ENCODE data around the gene VTI1A.
"Not testable (repeated sequence)": the region's sequence is repeated elsewhere in the genome, so short reads cannot be mapped to it uniquely, and the experiment has no call there.

Gene VTI1A

GRCh38 chr10:112460366-112460765 is 13.4 kb downstream of the VTI1A start:
- POLR2A ChIA-PET = no interaction called here
- Histone ChIP-seq H3K27ac (ENCODE audit: extremely low read depth, low read depth, low read length) (no peak overlapping the region), H3K36me3 (ENCODE audit: control insufficient read depth in 2 of 2, insufficient read depth in 1 of 2, low read length in 2 of 2) (peaks cover 16 to 19% of the 10 kb centered on the region in 2 experiments), H3K9me3 (ENCODE audit: control insufficient read depth, insufficient read depth, low read depth, low read length) (no peaks in the 10 kb centered on the region), H3K4me3 (ENCODE audit: low read depth, low read length) (no peak overlapping the region), H3K4me1 (ENCODE audit: control insufficient read depth, insufficient read depth, low read length) (no peaks in the 10 kb centered on the region)
- CTCF ChIA-PET = interaction anchor here (0.8 to 2.1 kb wide), 3 partner anchors 10 to 25 kb away, joined by 3 to 9 read pairs (median 4); no protein-coding TSS in a partner anchor
- TF ChIP-seq ZSCAN30 (tag by site-specific recombination; IDR thresholded peaks at IDR 0.05) = no peak
- TF ChIP-seq MZF1 (tag by site-specific recombination; IDR thresholded peaks at IDR 0.05; ENCODE audit: borderline replicate concordance) = no peak
- TF ChIP-seq MEIS1 (CRISPR knock-in tag; IDR thresholded peaks at IDR 0.05; ENCODE audit: borderline replicate concordance) = no peak
- TF ChIP-seq ZNF404 (tag by site-specific recombination; IDR thresholded peaks at IDR 0.05) = no peak
- TF ChIP-seq ZNF529 (tag by site-specific recombination; IDR thresholded peaks at IDR 0.05; ENCODE audit: insufficient replicate concordance) = no peak
- no peak for TF ChIP-seq YY1 (tag by site-specific recombination; IDR thresholded peaks at IDR 0.05)
- TF ChIP-seq ZBTB1 (tag by site-specific recombination; IDR thresholded peaks at IDR 0.05) = no peak
- no peak for TF ChIP-seq ZNF292 (tag by site-specific recombination; IDR thresholded peaks at IDR 0.05; ENCODE audit: borderline replicate concordance, low read depth)
- no peak for TF ChIP-seq GLIS2 (tag by site-specific recombination; IDR thresholded peaks at IDR 0.05)
- no peak for TF ChIP-seq KLF16 (tag by site-specific recombination; IDR thresholded peaks at IDR 0.05)
- no peak for TF ChIP-seq ZSCAN16 (tag by site-specific recombination; IDR thresholded peaks at IDR 0.05)
- no peak for TF ChIP-seq KLF7 (tag by site-specific recombination; IDR thresholded peaks at IDR 0.05; ENCODE audit: borderline replicate concordance)
- no peak for TF ChIP-seq ZNF26 (tag by site-specific recombination; IDR thresholded peaks at IDR 0.05)
- TF ChIP-seq, protein P1, sequence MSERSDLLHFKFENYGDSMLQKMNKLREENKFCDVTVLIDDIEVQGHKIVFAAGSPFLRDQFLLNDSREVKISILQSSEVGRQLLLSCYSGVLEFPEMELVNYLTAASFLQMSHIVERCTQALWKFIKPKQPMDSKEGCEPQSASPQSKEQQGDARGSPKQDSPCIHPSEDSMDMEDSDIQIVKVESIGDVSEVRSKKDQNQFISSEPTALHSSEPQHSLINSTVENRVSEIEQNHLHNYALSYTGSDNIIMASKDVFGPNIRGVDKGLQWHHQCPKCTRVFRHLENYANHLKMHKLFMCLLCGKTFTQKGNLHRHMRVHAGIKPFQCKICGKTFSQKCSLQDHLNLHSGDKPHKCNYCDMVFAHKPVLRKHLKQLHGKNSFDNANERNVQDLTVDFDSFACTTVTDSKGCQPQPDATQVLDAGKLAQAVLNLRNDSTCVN (tag by site-specific recombination; optimal IDR thresholded peaks at IDR 0.05) = no peak

GRCh38 chr10:112461029-112461887 is 14.2 kb downstream of the VTI1A start:
- Histone ChIP-seq H3K4me1 (ENCODE audit: control insufficient read depth, insufficient read depth, low read length) (no peaks in the 10 kb centered on the region), H3K4me3 (ENCODE audit: low read depth, low read length) (no peak overlapping the region), H3K36me3 (ENCODE audit: control insufficient read depth in 2 of 2, insufficient read depth in 1 of 2, low read length in 2 of 2) (peaks cover 16 to 23% of the 10 kb centered on the region in 2 experiments), H3K9me3 (ENCODE audit: control insufficient read depth, insufficient read depth, low read depth, low read length) (no peaks in the 10 kb centered on the region), H3K27ac (ENCODE audit: extremely low read depth, low read depth, low read length) (no peak overlapping the region)
- TF ChIP-seq SETDB1 (IDR thresholded peaks at IDR 0.05; ENCODE audit: insufficient read length, low read length) = peak; percentile 69
- no peak for TF ChIP-seq ZNF677 (tag by site-specific recombination; IDR thresholded peaks at IDR 0.05)
- TF ChIP-seq ZNF660 (tag by site-specific recombination; IDR thresholded peaks at IDR 0.05) = 0 out of 2 replicates have a peak, but pooled peaks have one; percentile 18
- peak; percentile 14; the same call in 1 of the 2 replicates for TF ChIP-seq SP3 (tag by site-specific recombination; IDR thresholded peaks at IDR 0.05)
- TF ChIP-seq ZNF571 (tag by site-specific recombination; IDR thresholded peaks at IDR 0.05) = no peak
- peak; percentile 39; the same call in 1 of the 2 replicates for TF ChIP-seq ZNF366 (tag by site-specific recombination; conservative IDR thresholded peaks at IDR 0.05)
- ChIA-PET POLR2A (no interaction called here), CTCF (interaction anchor here (0.5 to 1.1 kb wide), 3 partner anchors 10 to 89 kb away, joined by 3 to 6 read pairs (median 3); no protein-coding TSS in a partner anchor)

DNA sequence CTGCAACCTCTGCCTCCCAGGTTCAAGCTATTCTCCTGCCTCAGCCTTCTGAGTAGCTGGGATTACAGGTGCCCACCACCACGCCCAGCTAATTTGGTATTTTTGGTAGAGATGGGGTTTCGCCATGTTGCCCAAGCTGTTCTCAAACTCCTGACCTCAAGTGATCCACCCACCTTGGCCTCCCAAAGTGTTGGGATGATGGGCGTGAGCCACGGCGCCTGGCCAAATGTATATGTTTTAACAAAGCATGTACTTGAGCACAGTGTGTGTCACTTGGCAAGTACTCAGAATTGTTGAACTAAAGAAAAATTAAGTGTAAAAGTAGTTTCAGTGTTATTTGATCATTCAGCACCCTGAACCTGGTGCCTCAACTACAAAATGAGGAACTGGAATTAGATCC is 17.1 kb downstream of the VTI1A start:
- peaks cover 19 to 28% of the 10 kb centered on the region in 2 experiments for H3K36me3 ChIP-seq (ENCODE audit: control insufficient read depth in 2 of 2, insufficient read depth in 1 of 2, low read length in 2 of 2)
- CTCF ChIA-PET = interaction anchor here (0.6 to 1.8 kb wide), 3 partner anchors 8 to 1687 kb away, joined by 3 to 9 read pairs (median 3); no protein-coding TSS in a partner anchor
- H3K4me3 ChIP-seq (ENCODE audit: low read depth, low read length); H3K4me1 ChIP-seq (ENCODE audit: control insufficient read depth, insufficient read depth, low read length); H3K27ac ChIP-seq (ENCODE audit: extremely low read depth, low read depth, low read length); H3K9me3 ChIP-seq (ENCODE audit: control insufficient read depth, insufficient read depth, low read depth, low read length): not testable (repeated sequence)
- POLR2A ChIA-PET = interaction anchor here (0.7 kb wide), 1 partner anchor 483 kb away, joined by 3 read pairs; no protein-coding TSS in a partner anchor
